GM23338 (cell line): ENCODE measurements around the gene AQP10.

ENCODE experiments used
- CREB1 ChIP-seq: fragments of 250-450 bp; sonication (Bioruptor Pico); IDR thresholded peaks from 2 replicates; pipeline ENCODE4 v1.5.0; 2020; ENCODE audit warnings: low read depth, mild to moderate bottlenecking, moderate library complexity
- CTCF ChIP-seq, 2 experiments: fragments of 200-600 bp in 1 of 2; sonication (generic) in 1 of 2; conservative IDR thresholded peaks; 2 replicates each; pipeline versions ENCODE4 v1.5.1 to v1.6.1; 2016 to 2017; ENCODE audit warnings: antibody characterized with exemption in 2 of 2, low read depth in 2 of 2, mild to moderate bottlenecking in 2 of 2, moderate library complexity in 1 of 2
- ETS1 ChIP-seq: IDR thresholded peaks from 2 replicates; pipeline ENCODE4 v1.6.1; 2016; ENCODE audit warnings: antibody characterized with exemption
- EZH2 ChIP-seq: fragments of 200-600 bp; sonication (generic); IDR thresholded peaks from one replicate; pipeline ENCODE4 v1.8.0; 2017; ENCODE audit warnings: antibody characterized with exemption, mild to moderate bottlenecking, low read depth; ENCODE audit not compliant: unreplicated experiment
- EZH2phosphoT487 ChIP-seq: fragments of 200-600 bp; sonication (generic); IDR thresholded peaks from one replicate; pipeline ENCODE4 v1.8.1; 2018; ENCODE audit warnings: antibody characterized with exemption; ENCODE audit not compliant: unreplicated experiment
- JUNB ChIP-seq: IDR thresholded peaks from one replicate; pipeline ENCODE4 v1.6.1; 2016; ENCODE audit warnings: antibody characterized with exemption; ENCODE audit not compliant: unreplicated experiment
- NANOG ChIP-seq: IDR thresholded peaks from 2 replicates; pipeline ENCODE4 v1.6.1; 2016; ENCODE audit warnings: antibody characterized with exemption, borderline replicate concordance
- POLR2AphosphoS5 ChIP-seq: IDR thresholded peaks from 2 replicates; pipeline ENCODE4 v1.6.1; 2016; ENCODE audit warnings: antibody characterized with exemption, low read depth
- REST ChIP-seq: IDR thresholded peaks from one replicate; pipeline ENCODE4 v1.6.1; 2018; ENCODE audit warnings: antibody characterized with exemption; ENCODE audit not compliant: unreplicated experiment
- STAT1 ChIP-seq: IDR thresholded peaks from one replicate; pipeline ENCODE4 v1.6.1; 2016; ENCODE audit warnings: antibody characterized with exemption; ENCODE audit not compliant: unreplicated experiment
- ZNF331 ChIP-seq: fragments of 250-450 bp; sonication (Bioruptor Pico); IDR thresholded peaks from 2 replicates; pipeline ENCODE4 v1.5.0; 2020; ENCODE audit warnings: low read depth, mild to moderate bottlenecking, moderate library complexity
- ZNF462 ChIP-seq: fragments of 250-450 bp; sonication (Bioruptor Pico); IDR thresholded peaks from 2 replicates; pipeline ENCODE4 v1.5.0; 2020; ENCODE audit warnings: mild to moderate bottlenecking, moderate library complexity

- TF ChIP-seq CTCF (conservative IDR thresholded peaks at IDR 0.05; ENCODE audit: low read depth in 2 of 2) (no peak), CREB1 (CRISPR knock-in tag) (no peak), POLR2AphosphoS5 (no peak), STAT1 (no peak), EZH2 (no peak), EZH2phosphoT487 (no peak), NANOG (no peak), JUNB (no peak), ZNF331 (no peak), ETS1 (no peak), REST (no peak), ZNF462 (no peak)
Observed at GRCh38 chr1:154323493-154323892, 2.6 kb downstream of the AQP10 start.
